HT-29 (cell line): ENCODE measurements around the gene POTEE. TPM values are rescaled to one million over a fixed set of nuclear protein-coding genes. Genes with fewer than 3 reads are reported as not detected.
"Not testable (repeated sequence)": the region's sequence is repeated elsewhere in the genome, so short reads cannot be mapped to it uniquely, and the experiment has no call there.

Experiments
- DNase-seq: peaks from one replicate; pipeline ENCODE4 v3.0.0-alpha.2; 2015; ENCODE audit warnings: low spot score
- small RNA-seq: library from RNA; depleted of rRNA; stranded (forward); fragments of <200 nt; gene quantifications from one replicate; pipeline ENCODE3, GENCODE V24; 2014
- total RNA-seq: library from RNA; depleted of rRNA; stranded (reverse); fragments of >200 nt; shearing (Covaris generic); gene quantifications from 2 replicates; pipeline ENCODE4 v1.2.3, GENCODE V29; 2014; rRNA removed

The POTEE gene
- 0.18 and 0.20 TPM in 2 replicates for total RNA-seq

DNA sequence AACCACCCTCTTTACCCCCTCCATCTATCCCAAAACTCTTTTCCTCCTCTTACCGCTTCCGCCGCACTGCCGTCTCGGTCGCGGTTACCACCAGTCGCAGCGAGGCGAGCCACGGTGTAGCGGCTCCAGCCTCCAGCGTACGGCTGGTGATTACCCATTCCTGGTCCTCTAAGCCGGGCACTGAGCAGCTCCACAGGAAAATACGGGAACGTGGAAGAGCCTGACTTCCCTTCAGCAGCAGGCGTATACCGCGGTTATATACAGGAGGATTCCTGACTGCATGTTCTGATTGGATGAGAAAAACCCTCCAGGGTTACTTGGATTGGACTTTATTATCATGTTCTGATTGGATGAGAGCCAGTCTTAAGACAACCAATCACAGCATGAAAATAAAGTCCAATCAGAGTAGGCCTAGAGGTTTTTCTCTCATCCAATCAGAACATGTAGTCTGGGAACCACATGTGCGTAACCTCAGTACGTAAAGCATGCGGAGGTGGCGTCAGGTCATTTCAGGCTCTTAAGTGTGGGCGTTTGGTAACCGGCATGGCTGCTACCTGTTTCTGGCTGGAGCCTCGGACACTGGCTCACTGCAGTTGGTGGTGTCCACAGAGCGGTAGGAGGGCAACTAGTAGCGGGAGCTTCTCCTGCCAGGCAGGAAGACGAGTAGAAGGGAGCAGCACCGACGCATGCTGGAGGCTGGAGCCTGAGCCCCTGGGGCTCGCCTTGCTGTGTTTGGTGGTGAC is at the start of gene POTEE:
Gene POTEE, plus strand, starts transcription at position 507 of the 743 bp plus-strand sequence. CDS start 8,867 bp downstream, outside the sequence.
- DNase-seq, result not testable (repeated sequence)

GRCh38 chr2:131165562-131165961 is 43.8 kb upstream of the POTEE start:
- DNase-seq, result not testable (repeated sequence)

DNA sequence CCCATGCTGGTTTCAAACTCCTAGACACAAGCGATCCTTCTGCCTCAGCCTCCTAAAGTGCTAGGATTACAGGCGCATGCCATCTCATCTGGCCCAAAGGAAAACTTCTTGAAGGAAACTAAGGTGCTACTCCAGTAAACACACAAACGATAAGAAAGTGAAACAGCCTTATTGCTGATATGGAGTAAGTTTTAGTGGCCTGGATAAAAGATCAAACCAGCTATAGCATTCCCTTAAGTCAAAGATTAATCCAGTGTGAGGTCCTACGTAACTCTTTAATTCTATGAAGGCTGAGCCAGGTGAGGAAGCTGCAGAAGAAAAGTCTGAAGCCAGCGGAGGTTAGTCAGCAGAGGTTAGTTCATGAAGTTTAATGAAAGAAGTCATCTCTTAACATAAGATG is 40.8 kb upstream of the POTEE start:
- no peak for DNase-seq

DNA sequence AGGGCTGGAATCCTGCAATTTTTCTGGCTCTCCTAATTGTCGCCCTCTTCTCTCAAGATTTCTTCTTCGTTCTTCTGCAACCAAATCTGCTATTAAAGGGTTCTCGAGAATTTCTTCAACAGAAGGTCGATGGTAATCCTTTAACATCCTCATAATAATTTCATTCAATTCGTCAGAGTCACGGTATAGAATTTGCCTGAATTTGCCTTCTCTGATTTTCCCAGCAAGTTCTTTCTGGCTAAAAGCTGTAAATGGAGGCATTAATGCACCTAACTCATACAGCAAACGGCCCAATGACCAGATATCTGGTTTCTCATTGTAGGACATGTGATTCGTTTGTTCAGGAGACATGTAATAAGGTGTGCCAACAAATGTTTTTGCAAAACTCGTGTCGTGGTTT is 31.3 kb upstream of the POTEE start:
- DNase-seq, result not testable (repeated sequence)

DNA sequence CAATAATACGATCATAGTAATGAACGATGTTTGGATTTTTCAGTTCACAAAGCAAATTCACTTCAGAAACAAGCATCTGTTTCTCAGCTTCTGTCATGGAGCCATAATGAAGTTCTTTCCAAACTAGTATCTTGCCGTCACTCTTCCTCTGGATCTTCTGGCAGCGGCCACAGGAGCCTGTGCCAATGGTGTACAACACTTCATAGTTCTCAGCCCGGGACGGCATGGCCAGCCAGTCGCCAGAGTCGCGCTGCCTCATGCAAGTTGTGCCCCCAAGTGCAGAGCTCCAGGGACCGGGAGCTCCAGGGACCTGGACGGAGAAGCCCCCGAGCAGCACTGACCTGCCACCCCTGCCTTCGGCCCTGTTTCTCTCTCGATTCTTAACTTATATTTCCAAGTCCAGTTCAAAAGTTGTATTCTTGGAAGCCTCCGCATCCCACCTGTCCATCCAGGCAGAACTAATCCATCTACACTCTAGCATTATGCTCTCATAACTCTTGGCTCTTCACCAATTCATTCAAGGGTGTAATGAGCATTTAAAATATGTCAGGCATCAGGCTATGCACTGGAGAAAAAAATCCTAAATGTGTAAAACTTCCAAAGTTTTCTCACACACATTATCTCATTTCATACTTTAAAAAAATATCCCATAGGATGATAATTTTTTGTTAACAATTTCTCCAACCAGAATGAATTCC is 30.5 kb upstream of the POTEE start:
- not testable (repeated sequence) for DNase-seq

- not testable (repeated sequence) for DNase-seq
These were observed 27.9 kb upstream of the POTEE start for GRCh38 chr2:131181451-131181850.

- not testable (repeated sequence) for DNase-seq
These were observed 15.9 kb upstream of the POTEE start for GRCh38 chr2:131193421-131193820.

- DNase-seq, result not testable (repeated sequence)
These were observed 13.2 kb upstream of the POTEE start for GRCh38 chr2:131196186-131196585.

DNA sequence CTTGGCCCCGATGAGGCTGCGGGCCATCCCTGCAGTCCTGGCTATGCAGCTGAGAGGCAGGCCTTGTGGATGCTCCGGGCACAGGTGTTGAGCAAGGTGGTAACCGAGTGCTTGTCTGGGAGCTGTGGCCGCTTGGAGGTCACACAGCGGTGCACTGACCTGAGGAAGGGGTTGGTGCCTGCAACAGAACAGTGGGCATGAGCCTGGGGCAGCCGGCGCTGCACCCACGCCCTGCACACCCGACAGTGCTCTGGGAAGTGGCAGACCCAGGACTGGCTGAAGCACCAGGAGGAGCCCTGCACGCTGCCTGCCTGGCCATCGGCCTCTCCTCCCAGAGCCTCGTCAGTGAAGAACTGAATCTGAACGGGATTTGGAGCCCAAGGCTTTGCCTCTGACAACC is 8.2 kb upstream of the POTEE start:
- DNase-seq, result no peak

- not testable (repeated sequence) for DNase-seq
These were observed 1.5 kb upstream of the POTEE start for GRCh38 chr2:131207839-131208238.

DNA sequence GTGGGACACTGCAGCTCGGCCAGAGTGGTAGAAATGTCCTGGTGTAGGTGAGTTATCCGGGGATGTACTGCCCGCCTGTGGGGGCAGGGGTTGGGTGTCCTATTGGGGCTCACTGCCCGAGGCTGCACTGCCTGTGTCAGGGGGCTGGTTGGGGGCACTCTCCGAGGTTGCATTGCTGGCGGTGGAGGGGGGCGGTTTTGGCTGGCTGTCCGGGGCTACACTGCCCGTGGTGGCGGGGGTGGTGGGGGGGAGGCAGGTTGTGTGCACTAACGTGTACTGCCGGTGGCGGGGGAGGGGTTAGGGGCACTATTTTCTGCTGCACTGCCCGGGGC is 403 bp downstream of the POTEE start:
- not testable (repeated sequence) for DNase-seq

DNA sequence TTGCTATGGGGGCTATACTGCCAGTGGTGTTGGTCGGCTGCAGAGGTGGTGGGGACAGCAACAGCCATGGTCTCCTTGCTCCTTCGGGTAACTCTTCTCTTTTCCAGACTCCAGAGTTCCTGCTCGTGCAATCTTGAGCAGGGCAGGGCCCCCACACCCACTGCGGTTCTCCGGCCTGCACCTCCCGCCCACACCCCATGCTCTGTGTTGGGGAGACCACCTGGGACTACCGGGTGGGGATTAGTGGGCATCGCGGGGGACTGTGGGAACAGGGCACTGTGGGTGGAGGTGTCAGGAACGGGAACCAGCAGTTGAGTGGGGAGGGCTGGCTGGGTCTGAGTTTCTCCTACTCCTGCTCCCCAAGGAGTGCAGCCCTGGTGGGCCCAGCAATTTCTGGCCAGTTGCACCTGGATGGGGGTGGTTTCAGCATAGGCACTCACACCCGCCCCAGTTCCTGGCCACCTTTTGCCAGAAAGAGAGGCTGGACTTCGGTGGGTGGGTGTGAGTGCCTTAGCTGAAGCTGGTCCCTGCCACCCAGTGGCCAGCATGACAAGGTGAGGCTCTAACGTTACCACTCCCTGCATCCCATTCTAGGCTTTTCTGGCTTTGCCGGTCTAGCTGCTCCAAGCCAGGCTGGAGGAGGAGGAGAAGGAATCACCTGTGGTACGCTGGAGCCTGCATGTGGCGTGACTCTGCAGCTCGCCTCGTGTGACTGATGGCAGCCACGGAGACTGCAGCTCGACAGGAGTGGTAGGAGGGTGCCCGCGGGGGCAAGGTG is 1.3 kb downstream of the POTEE start:
- not testable (repeated sequence) for DNase-seq

- not testable (repeated sequence) for DNase-seq
These were observed 8.1 kb downstream of the POTEE start for GRCh38 chr2:131217238-131217986.

DNA sequence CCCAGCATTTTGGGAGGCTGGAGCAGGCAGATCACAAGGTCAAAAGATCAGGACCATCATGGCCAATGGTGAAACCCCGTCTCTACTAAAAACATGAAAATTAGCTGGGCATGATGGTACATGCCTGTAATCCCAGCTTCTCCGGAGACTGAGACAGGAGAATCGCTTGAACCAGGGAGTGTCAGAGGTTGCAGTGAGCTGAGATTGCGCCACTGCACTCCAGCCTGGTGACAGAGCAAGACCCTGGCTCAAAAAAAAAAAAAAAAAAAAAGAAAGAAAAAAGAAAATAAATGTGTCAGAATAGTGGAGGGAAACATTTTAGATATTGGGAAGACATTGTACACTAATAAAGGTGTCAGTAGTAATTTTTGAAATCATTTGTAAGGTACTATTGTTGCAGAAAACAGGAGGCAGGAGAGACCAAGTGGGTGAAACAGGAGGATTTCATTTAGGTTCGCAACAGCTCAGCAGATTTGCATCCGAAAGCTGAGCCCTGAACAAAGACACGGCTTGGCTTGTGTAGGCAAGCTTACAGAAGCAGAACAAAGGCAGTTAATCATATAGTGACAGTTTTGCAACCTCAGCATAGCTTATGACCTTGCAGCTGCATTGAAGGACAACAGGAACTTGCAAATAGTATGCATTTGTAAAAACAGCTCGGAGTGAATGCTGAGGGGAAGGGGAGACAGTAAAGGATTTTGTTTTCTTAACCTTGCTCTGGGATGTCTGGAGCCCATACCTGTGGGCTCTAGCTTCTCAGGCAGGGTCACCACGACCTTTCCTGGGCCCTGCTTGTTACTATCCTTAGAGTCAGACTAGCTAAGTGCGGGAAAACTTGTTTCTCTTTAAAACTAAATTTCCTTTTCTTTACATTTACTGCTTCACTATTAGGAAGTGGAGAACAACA is 26.5 kb downstream of the POTEE start:
- DNase-seq, result not testable (repeated sequence)

Small RNAs within 50 kb of the gene (small RNA-seq; reads per million reads assigned to genes)
- gene AC009477.1, result not detected
- gene RNU6-127P, result not detected

Other genes starting within 250 kb of the POTEE start
- gene FAM168B, start 116.1 kb upstream of the POTEE start, total RNA-seq, result 104 TPM in 2 replicates
- gene PLEKHB2, start 104.2 kb upstream of the POTEE start, total RNA-seq, result 85.1 and 93.9 TPM in 2 replicates
- 0.08 and 0.25 TPM in 2 replicates for gene RAB6D, start 154.6 kb downstream of the POTEE start, total RNA-seq